GM12891 (cell line): ENCODE results near the gene NUP188. TPM values are rescaled to one million over a fixed set of nuclear protein-coding genes. Genes with fewer than 3 reads are reported as not detected.
A peak's percentile ranks its signal among the peaks of the same experiment; 100 is the strongest.

Experiments used
- DNase-seq: peaks from one replicate; pipeline ENCODE4 v3.0.0; 2011; ENCODE audit warnings: low spot score; ENCODE audit not compliant: insufficient read length
- FAIRE-seq: peaks from 2 replicates; lab custom pipeline; 2011; peaks lifted over from hg19 to GRCh38; lab: Jason Lieb, UNC
- PAX5 ChIP-seq: IDR thresholded peaks from 2 replicates; pipeline ENCODE4 v1.6.1; 2011; ENCODE audit warnings: low read length, moderate library complexity, mild to moderate bottlenecking; ENCODE audit not compliant: insufficient read depth, severe bottlenecking
- POLR2A ChIP-seq: IDR thresholded peaks from 2 replicates; pipeline ENCODE4 v1.6.1; 2011; ENCODE audit warnings: low read depth, low read length, control low read depth
- POLR2AphosphoS5 ChIP-seq: IDR thresholded peaks from 2 replicates; pipeline ENCODE4 v1.6.1; 2011; ENCODE audit warnings: low read depth, low read length, control low read depth
- POU2F2 ChIP-seq: IDR thresholded peaks from 2 replicates; pipeline ENCODE4 v1.6.1; 2011; ENCODE audit warnings: low read depth, mild to moderate bottlenecking, control low read depth, low read length, moderate library complexity
- SPI1 ChIP-seq: IDR thresholded peaks from 2 replicates; pipeline ENCODE4 v1.6.1; 2011; ENCODE audit warnings: low read depth, low read length, control low read depth
- TAF1 ChIP-seq: IDR thresholded peaks from 2 replicates; pipeline ENCODE4 v1.6.1; 2011; ENCODE audit warnings: low read depth, low read length, control low read depth
- polyA plus RNA-seq: library from polyadenylated mRNA; unstranded; fragments of >200 nt; gene quantifications from one replicate; pipeline ENCODE4 v1.2.1, GENCODE V29; 2012; ENCODE audit warnings: low read depth, missing spikeins, inconsistent platforms; ENCODE audit not compliant: missing spikeins

Gene NUP188, protein sequence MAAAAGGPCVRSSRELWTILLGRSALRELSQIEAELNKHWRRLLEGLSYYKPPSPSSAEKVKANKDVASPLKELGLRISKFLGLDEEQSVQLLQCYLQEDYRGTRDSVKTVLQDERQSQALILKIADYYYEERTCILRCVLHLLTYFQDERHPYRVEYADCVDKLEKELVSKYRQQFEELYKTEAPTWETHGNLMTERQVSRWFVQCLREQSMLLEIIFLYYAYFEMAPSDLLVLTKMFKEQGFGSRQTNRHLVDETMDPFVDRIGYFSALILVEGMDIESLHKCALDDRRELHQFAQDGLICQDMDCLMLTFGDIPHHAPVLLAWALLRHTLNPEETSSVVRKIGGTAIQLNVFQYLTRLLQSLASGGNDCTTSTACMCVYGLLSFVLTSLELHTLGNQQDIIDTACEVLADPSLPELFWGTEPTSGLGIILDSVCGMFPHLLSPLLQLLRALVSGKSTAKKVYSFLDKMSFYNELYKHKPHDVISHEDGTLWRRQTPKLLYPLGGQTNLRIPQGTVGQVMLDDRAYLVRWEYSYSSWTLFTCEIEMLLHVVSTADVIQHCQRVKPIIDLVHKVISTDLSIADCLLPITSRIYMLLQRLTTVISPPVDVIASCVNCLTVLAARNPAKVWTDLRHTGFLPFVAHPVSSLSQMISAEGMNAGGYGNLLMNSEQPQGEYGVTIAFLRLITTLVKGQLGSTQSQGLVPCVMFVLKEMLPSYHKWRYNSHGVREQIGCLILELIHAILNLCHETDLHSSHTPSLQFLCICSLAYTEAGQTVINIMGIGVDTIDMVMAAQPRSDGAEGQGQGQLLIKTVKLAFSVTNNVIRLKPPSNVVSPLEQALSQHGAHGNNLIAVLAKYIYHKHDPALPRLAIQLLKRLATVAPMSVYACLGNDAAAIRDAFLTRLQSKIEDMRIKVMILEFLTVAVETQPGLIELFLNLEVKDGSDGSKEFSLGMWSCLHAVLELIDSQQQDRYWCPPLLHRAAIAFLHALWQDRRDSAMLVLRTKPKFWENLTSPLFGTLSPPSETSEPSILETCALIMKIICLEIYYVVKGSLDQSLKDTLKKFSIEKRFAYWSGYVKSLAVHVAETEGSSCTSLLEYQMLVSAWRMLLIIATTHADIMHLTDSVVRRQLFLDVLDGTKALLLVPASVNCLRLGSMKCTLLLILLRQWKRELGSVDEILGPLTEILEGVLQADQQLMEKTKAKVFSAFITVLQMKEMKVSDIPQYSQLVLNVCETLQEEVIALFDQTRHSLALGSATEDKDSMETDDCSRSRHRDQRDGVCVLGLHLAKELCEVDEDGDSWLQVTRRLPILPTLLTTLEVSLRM (N-terminal part only)
- 29.5 TPM for polyA plus RNA-seq

DNA sequence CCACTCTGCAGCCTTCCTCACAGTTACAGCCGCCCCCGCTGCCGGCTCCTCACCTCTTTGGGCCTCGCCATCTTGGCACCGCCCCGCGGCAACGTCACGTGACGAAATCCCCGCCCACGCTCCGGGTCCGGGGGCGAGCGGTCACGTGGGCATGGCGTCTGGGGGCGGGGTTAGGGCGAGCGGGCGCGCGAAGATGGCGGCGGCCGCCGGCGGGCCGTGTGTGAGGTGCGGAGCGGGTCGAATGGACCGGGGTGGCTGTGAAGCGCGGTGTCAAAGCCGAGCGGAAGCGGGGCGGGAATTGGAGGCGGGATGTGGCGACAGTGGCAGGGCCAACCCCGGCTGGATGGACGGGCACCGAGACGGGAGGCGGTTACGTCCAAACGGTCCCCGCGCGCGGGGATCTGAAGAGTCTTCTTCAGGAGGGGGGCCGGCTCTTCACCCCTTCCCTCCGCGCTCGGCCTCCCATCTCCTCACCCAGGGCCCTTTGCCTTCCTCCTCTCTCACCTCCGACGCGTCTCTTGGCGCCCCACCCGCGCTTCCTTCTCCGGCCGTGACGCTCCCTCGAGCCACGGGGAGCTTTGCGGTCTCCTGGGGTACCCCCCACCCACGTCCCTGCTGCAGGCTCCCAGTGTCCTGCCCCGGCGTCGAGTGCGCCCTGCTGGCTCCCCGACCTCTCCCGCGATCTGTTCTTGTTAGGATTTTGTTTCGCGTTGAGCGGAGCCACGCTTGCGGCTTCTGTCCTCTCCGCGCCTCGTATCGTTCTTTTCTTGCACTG, at the start of gene NUP188, which contains the start of gene DOLK:
Gene NUP188, plus strand, starts transcription at position 173 of the 775 bp plus-strand sequence. Its CDS starts 21 bp downstream, at position 194.
Gene DOLK, minus strand, starts transcription at position 77 of the 775 bp plus-strand sequence. CDS start 300 bp downstream, outside the sequence.
- no peak for TF ChIP-seq SPI1
- TF ChIP-seq POU2F2 = peak; percentile 61; the same call in 1 of the 2 replicates
- peak; percentile 96 for TF ChIP-seq POLR2A
- TF ChIP-seq POLR2AphosphoS5 = peak; percentile 94
- TF ChIP-seq TAF1 = peak; percentile 93
- TF ChIP-seq PAX5 = no peak
- FAIRE-seq = peak; percentile 98

DNA sequence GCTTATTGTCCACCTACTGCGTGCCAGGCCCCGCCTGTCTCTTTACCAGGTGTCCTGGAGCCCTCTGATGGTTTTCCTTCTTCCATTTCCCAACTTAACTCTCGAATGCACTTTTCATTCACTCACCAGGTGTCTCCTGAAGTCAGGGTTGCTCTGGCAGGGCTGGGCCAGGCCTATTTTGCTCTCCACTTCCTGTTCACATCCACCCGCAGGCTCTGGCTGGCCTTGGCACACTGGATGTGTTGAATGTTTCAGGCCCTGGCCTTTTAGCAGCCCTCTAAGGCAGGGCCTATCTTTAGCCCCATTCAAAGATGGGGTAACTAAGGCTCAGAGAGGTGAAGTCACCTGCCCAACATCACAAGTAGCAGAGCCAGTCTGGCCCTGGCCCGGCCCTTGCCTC, 49.1 kb upstream of the NUP188 start:
- DNase-seq (no peak), FAIRE-seq (no peak)
- TF ChIP-seq TAF1 (no peak), POU2F2 (no peak), POLR2AphosphoS5 (no peak), PAX5 (no peak), SPI1 (no peak), POLR2A (no peak)

More for the DNA sequence above, at the start of gene NUP188, which contains the start of gene DOLK:
- peak; percentile 99 for DNase-seq

DNA sequence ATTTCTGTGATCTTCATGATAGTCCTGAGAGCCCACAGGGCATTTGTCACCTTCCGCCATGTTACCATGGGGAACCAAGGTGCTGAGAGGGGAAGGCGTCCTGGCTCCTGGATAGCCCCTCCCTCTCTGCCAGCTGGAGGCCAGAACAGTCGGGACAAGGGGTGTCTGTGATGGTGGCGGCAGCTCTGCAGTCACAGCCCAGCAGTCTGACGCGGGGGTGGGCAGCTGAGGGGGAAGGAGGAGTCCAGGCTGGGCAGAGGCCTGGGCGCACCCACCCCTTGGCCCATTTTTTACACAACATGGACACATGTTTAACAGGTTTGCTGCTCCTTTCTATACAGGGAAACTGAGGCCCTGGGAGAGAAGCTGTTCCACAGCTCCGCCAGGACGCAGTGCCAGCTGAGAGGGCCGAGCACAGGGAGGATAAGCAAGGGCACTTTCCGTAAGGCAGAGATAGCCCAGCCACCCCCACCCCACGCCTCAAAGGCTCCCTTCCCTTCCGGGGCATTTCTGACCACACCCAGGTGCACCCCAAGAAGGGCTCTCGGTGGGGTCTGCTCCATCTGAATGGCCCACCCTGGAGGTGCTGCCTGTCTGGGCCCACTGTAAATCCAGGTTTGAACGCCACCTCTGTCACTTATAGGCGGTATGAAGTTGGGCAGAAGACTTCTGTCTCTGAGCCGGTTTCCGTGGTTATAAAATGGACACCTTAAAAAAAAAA, 48.5 kb upstream of the NUP188 start:
- TF ChIP-seq PAX5 (no peak), POU2F2 (no peak), TAF1 (no peak), POLR2A (no peak), POLR2AphosphoS5 (no peak), SPI1 (no peak)
- FAIRE-seq (no peak), DNase-seq (no peak)

DNA sequence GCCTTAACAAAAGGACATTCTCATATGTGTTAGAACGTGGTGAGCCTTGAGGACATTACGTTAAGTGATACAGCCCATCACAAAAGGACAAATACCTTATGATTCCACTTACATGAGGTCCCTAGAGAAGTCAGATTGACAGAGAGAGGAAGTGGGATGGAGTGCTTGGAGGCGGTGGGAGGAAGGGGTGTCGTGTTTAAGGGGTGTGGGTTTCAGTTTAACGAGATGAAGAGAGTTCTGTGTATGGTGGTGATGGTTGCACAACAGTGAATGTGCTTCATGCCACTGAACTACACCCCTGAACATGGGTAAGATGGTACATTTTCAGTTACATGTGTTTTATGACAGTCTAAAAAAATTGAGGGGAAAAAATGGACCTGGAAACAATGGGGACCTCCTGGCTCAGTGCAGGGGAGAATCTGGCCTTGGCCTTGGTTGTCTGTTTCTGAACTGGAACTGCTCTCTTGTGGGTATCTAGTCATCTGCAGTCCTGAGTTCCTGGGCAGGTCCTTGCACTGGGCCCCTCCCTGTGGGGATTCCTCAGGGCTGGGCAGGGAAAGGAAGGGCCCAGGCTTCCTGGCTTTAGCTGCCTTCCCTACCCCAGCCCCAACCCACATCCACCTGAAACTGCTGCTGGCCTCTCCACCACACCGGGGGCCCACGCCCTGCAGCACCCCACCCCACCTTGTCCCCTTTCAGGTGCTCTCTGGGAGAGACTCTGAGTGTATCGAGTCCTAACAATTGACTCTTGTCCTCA, 47.8 kb upstream of the NUP188 start:
- TF ChIP-seq POU2F2 (no peak), SPI1 (peak; percentile 80)
- DNase-seq (no peak), FAIRE-seq (peak; percentile 84)

DNA sequence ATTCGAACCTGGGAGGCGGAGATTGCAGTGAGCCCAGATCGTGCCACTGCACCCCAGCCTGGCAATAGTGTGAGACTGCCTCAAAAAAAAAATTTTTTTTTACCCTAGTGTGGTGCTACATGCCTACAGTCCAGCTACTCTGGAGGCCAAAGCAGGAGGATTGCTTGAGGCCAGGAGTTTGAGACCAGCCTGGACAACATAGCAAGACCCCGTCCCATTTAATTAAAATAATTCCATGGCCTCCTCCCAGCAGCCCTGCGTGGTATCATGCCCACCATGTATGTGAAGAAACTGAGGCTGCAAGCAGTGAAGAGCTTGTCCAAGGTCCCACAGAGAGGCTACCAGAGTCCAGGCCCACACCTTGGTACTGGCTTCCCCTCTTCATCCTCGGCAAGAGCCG, 46.1 kb upstream of the NUP188 start:
- FAIRE-seq = no peak
- TF ChIP-seq PAX5 (no peak), POLR2AphosphoS5 (no peak), POLR2A (no peak), POU2F2 (no peak), SPI1 (no peak), TAF1 (no peak)

DNA sequence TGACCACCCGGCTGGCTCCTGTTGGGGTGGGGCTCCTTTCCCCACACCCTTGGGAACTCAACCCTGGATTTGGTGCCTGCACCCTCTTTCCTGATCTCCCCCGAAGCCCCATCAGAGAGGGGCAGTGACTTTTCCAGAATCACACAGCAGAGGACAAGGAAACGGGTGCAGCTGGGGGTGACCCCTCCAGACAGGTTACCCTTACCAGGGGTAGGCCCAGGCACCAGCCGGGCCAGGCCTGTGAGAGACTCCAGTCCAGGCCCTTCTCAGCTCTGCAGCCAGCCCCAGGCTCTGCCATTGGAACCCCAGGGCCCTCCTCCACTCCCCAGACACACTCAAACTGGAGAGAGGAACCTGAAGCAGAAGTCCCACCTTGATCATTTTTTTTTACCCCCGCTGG, 45.7 kb upstream of the NUP188 start:
- FAIRE-seq (no peak), DNase-seq (no peak)
- no peak for TF ChIP-seq POU2F2

More for the DNA sequence above, 46.1 kb upstream of the NUP188 start:
- DNase-seq = no peak

DNA sequence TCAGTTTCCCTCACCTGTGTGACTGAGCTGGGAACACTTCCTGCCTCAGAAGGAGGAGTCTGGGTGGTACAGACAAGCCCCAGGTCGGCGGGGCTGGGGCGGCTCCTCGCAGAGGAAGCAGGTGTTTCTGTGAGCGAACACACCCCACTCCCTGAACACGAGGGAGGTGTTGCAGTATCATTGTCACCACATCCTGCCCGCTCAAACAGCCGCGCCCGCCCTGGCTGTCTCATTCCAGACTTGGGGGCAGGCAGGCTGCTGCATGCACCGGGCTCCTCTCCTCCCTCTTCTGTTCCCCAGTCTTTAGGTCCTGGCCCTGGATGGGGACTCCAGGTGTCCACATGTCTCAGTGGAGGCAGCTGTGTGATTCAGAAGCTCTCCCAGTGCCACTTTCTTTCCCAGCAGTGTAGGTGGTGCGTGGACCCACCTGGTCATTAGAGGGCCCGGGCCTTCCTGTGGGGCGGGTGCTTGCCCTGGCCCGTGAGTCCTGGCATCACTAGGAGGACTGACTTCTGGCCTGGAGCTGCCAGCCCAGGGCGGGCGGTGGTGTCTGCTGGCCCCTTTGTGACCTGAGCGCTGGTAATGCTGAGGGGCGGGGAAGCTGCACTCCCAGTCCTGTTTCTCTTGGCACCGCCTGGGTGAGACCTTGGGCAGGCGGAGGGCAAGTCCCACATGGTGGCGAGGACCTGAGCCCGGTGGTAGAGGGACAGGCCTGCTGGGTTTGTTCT, 45.0 kb upstream of the NUP188 start:
- DNase-seq (peak; percentile 82), FAIRE-seq (peak; percentile 97)
- TF ChIP-seq SPI1 (peak; percentile 30; the same call in 1 of the 2 replicates), TAF1 (no peak)
